Measurements from ENCODE around the gene ATE1.

- TF ChIP-seq CTCF (IDR thresholded peaks at IDR 0.05) = no peak
- TF ChIP-seq POLR2A (IDR thresholded peaks at IDR 0.05) = no peak
Measured at GRCh38 chr10:121853950-121854349, 73.9 kb downstream of the ATE1 start.

Measured in Peyer's patch (tissue), 4 donors.